Measurements from ENCODE around the gene ABCA12.

DNA sequence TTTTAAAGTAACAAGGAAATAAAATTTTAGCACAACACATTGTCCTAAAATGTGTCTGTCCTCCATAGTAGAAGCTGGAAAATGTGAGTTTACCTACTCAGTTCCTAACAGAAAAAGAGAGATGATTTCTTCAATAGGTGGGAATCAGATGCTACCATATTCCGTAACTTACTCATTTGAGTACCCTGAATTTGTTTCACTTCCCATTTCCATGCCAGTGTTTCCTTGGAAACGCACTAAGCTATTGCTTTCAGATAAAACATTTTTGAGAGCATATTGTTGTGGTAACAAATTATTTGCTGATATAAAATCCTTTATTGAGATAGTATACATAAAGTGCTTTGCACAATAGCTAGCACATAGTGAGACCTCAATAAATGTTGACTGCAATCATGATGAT, 191.5 kb downstream of the ABCA12 start:
- TF ChIP-seq, protein P1, sequence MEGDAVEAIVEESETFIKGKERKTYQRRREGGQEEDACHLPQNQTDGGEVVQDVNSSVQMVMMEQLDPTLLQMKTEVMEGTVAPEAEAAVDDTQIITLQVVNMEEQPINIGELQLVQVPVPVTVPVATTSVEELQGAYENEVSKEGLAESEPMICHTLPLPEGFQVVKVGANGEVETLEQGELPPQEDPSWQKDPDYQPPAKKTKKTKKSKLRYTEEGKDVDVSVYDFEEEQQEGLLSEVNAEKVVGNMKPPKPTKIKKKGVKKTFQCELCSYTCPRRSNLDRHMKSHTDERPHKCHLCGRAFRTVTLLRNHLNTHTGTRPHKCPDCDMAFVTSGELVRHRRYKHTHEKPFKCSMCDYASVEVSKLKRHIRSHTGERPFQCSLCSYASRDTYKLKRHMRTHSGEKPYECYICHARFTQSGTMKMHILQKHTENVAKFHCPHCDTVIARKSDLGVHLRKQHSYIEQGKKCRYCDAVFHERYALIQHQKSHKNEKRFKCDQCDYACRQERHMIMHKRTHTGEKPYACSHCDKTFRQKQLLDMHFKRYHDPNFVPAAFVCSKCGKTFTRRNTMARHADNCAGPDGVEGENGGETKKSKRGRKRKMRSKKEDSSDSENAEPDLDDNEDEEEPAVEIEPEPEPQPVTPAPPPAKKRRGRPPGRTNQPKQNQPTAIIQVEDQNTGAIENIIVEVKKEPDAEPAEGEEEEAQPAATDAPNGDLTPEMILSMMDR (IDR thresholded peaks at IDR 0.05): no peak
- TF ChIP-seq EP300 (IDR thresholded peaks at IDR 0.05; ENCODE audit: borderline replicate concordance in 1 of 2, low read depth in 1 of 2, low read length in 1 of 2) (no peak), POLR2AphosphoS5 (IDR thresholded peaks at IDR 0.05; ENCODE audit: low read depth, low read length) (no peak), EZH2phosphoT487 (IDR thresholded peaks at IDR 0.05; ENCODE audit: borderline replicate concordance, low read depth) (no peak), CHD2 (IDR thresholded peaks at IDR 0.05; ENCODE audit: low read length, partially characterized antibody) (no peak), YY1 (IDR thresholded peaks at IDR 0.05; ENCODE audit: low read depth) (no peak), GABPA (IDR thresholded peaks at IDR 0.05; ENCODE audit: low read depth) (no peak), TCF12 (IDR thresholded peaks at IDR 0.05) (no peak), SIN3A (IDR thresholded peaks at IDR 0.05; ENCODE audit: borderline replicate concordance, low read depth, low read length) (no peak), FOSL2 (IDR thresholded peaks at IDR 0.05; ENCODE audit: borderline replicate concordance, low read depth) (no peak)
- TF ChIP-seq, protein P2, sequence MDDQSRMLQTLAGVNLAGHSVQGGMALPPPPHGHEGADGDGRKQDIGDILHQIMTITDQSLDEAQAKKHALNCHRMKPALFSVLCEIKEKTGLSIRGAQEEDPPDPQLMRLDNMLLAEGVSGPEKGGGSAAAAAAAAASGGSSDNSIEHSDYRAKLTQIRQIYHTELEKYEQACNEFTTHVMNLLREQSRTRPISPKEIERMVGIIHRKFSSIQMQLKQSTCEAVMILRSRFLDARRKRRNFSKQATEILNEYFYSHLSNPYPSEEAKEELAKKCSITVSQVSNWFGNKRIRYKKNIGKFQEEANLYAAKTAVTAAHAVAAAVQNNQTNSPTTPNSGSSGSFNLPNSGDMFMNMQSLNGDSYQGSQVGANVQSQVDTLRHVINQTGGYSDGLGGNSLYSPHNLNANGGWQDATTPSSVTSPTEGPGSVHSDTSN (IDR thresholded peaks at IDR 0.05): no peak
- TF ChIP-seq, protein P3, sequence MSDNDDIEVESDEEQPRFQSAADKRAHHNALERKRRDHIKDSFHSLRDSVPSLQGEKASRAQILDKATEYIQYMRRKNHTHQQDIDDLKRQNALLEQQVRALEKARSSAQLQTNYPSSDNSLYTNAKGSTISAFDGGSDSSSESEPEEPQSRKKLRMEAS (IDR thresholded peaks at IDR 0.05; ENCODE audit: low read depth): no peak
- TF ChIP-seq, protein P4, sequence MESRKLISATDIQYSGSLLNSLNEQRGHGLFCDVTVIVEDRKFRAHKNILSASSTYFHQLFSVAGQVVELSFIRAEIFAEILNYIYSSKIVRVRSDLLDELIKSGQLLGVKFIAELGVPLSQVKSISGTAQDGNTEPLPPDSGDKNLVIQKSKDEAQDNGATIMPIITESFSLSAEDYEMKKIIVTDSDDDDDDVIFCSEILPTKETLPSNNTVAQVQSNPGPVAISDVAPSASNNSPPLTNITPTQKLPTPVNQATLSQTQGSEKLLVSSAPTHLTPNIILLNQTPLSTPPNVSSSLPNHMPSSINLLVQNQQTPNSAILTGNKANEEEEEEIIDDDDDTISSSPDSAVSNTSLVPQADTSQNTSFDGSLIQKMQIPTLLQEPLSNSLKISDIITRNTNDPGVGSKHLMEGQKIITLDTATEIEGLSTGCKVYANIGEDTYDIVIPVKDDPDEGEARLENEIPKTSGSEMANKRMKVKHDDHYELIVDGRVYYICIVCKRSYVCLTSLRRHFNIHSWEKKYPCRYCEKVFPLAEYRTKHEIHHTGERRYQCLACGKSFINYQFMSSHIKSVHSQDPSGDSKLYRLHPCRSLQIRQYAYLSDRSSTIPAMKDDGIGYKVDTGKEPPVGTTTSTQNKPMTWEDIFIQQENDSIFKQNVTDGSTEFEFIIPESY (IDR thresholded peaks at IDR 0.05; ENCODE audit: borderline replicate concordance, low read depth): no peak
